GM18517 (cell line): ENCODE results near the gene ZNF354B.
"Not testable (repeated sequence)": the region's sequence is repeated elsewhere in the genome, so short reads cannot be mapped to it uniquely, and the experiment has no call there.

Experiments used
- ATAC-seq: cut with Tn5 transposase; IDR thresholded peaks from one replicate; pipeline ENCODE4 v1.9.1; 2021; ENCODE audit warnings: mild to moderate bottlenecking, moderate library complexity; ENCODE audit not compliant: unreplicated experiment

Gene ZNF354B

GRCh38 chr5:178883115-178883694 lies 23.5 kb downstream of the ZNF354B start:
- not testable (repeated sequence) for ATAC-seq

GRCh38 chr5:178883815-178884430 lies 24.2 kb downstream of the ZNF354B start:
- ATAC-seq, result no peak

GRCh38 chr5:178895615-178896571 lies 36.1 kb downstream of the ZNF354B start, which contains the start of gene ZFP2:
ZFP2 (plus strand) TSS chr5:178895913; CDS start chr5:178931314, 35,401 bp downstream.
- no peak for ATAC-seq

- ATAC-seq, result no peak
Observed at GRCh38 chr5:178899289-178899688, 39.5 kb downstream of the ZNF354B start.

- no peak for ATAC-seq
Observed at GRCh38 chr5:178902849-178903248, 43.1 kb downstream of the ZNF354B start.

- ATAC-seq, result no peak
Observed at GRCh38 chr5:178931846-178932760, 72.3 kb downstream of the ZNF354B start.
